ENCODE measurements around the gene CETN3.

DNA sequence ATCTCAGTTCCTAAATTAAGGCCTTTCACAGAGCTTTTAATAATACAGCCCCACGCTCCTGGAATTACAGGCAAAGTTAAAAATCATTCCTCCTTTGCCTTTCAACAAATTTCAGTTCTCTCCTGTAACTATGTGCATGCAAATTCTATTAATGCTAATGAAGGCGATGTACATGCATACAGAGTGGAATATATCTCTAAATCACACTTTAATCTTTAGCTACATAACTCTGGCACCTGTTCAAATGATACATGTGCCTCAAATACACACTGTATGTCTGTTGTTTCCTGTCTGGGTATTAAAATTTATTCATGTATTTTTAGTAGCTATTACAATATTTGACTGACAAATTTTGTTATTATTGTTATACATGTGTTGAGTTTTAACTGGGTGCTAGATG, 30.8 kb downstream of the CETN3 start:
- TF ChIP-seq, protein P1, sequence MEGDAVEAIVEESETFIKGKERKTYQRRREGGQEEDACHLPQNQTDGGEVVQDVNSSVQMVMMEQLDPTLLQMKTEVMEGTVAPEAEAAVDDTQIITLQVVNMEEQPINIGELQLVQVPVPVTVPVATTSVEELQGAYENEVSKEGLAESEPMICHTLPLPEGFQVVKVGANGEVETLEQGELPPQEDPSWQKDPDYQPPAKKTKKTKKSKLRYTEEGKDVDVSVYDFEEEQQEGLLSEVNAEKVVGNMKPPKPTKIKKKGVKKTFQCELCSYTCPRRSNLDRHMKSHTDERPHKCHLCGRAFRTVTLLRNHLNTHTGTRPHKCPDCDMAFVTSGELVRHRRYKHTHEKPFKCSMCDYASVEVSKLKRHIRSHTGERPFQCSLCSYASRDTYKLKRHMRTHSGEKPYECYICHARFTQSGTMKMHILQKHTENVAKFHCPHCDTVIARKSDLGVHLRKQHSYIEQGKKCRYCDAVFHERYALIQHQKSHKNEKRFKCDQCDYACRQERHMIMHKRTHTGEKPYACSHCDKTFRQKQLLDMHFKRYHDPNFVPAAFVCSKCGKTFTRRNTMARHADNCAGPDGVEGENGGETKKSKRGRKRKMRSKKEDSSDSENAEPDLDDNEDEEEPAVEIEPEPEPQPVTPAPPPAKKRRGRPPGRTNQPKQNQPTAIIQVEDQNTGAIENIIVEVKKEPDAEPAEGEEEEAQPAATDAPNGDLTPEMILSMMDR (conservative IDR thresholded peaks at IDR 0.05; ENCODE audit: low read depth, low read length) = no peak
- no peak for TF ChIP-seq EZH2 (IDR thresholded peaks at IDR 0.05; ENCODE audit: low read length, unreplicated experiment)

All from PC-3 (cell line).